Body of pancreas (tissue), 4 donors: Measurements from ENCODE around the gene UNC5A. TPM values are rescaled to one million over a fixed set of nuclear protein-coding genes. Genes with fewer than 3 reads are reported as not detected.

ENCODE experiments used
- ATAC-seq: fragments of 150-250 bp; one replicate; pipeline ENCODE4 v1.9.1; 2016
- DNase-seq, 4 donors: peaks; one replicate each; pipeline ENCODE4 v3.0.0-alpha.2; 2019
- H3K27ac ChIP-seq, 4 donors: fragments of 200-600 bp; sonication (generic); 1 replicate in 3 of 4; 2 replicates in 1 of 4; pipeline versions ENCODE4 v1.5.1 to v1.6.1; 2016 to 2019; ENCODE audit warnings: mild to moderate bottlenecking in 1 of 4, mixed read lengths in 1 of 4, moderate library complexity in 1 of 4
- H3K27me3 ChIP-seq, 2 donors: fragments of 200-600 bp; sonication (generic); one replicate each; pipeline ENCODE4 v1.6.0; 2016; ENCODE audit warnings: mild to moderate bottlenecking in 1 of 2
- H3K36me3 ChIP-seq, 2 donors: fragments of 200-600 bp; sonication (generic); replicated peaks in 1 of 2; 2 replicates each; pipeline ENCODE4 v1.5.1; 2016; ENCODE audit warnings: low read depth in 2 of 2; ENCODE audit not compliant: insufficient read depth in 1 of 2
- H3K4me1 ChIP-seq: fragments of 200-600 bp; sonication (generic); one replicate; pipeline ENCODE4 v1.6.0; 2016
- H3K4me3 ChIP-seq, 2 donors: fragments of 200-600 bp; sonication (generic); 1 replicate in 1 of 2; 2 replicates in 1 of 2; pipeline ENCODE4 v1.5.1; 2016 to 2019
- H3K9me3 ChIP-seq, 3 donors: fragments of 200-600 bp; sonication (generic); 1 replicate in 2 of 3; 2 replicates in 1 of 3; pipeline ENCODE4 v1.5.1; 2016
- CTCF ChIP-seq, 7 experiments: fragments of 450-650 bp in 4 of 7; fragments of 200-600 bp in 3 of 7; sonication (generic) in 3 of 7; IDR thresholded peaks; one replicate each; pipeline ENCODE4 v1.5.1; 2016 to 2019; ENCODE audit warnings: antibody characterized with exemption in 7 of 7
- POLR2A ChIP-seq, 3 donors: fragments of 450-650 bp; IDR thresholded peaks; one replicate each; pipeline ENCODE4 v1.6.1; 2016; ENCODE audit warnings: antibody characterized with exemption in 3 of 3, mild to moderate bottlenecking in 2 of 3
- WGBS, 2 donors: methylation state at CpG; one replicate each; pipeline ENCODE4 v1.1.5; 2017; 5-methylcytosine and 5-hydroxymethylcytosine counted together
- intact Hi-C: fragments of 100-400 bp; cut with DNase I; formaldehyde crosslinking; loops from one replicate; pipeline ENCODE4 v1.15.1; 2023
- total RNA-seq, 2 donors: library from RNA; depleted of rRNA; stranded (reverse); fragments of >200 nt; gene quantifications; one replicate each; pipeline ENCODE4 v1.1.0, GENCODE V29; 2016

The UNC5A gene
- total RNA-seq, 2 donors from 2014 or later, result 0.52 to 0.66 TPM

GRCh38 chr5:176902102-176902814, 91.9 kb downstream of the UNC5A start:
- Histone ChIP-seq H3K9me3 (no peaks in the 10 kb centered on the region), H3K27ac (no peak overlapping the region), H3K36me3 (peaks cover 4 to 23% of the 10 kb centered on the region in 2 donors), H3K27me3 (no peaks in the 10 kb centered on the region), H3K4me1 (no peaks in the 10 kb centered on the region), H3K4me3 (no peak overlapping the region)
- TF ChIP-seq CTCF (IDR thresholded peaks at IDR 0.05) (no peak), POLR2A (IDR thresholded peaks at IDR 0.05) (no peak)
- DNase-seq (no peak), ATAC-seq (no peak)
- intact Hi-C loops, result no loop called here
- 86 to 90% methylated on average over 6 of the region's 6 CpGs for WGBS, 2 donors

GRCh38 chr5:176902911-176903664, 92.7 kb downstream of the UNC5A start:
- intact Hi-C loops, result no loop called here
- ATAC-seq, result no peak
- DNase-seq, result no peak
- H3K27me3 ChIP-seq, result no peaks in the 10 kb centered on the region
- H3K4me1 ChIP-seq, result no peaks in the 10 kb centered on the region
- H3K36me3 ChIP-seq, result peaks cover 4 to 23% of the 10 kb centered on the region in 2 donors
- TF ChIP-seq CTCF (IDR thresholded peaks at IDR 0.05) (no peak), POLR2A (IDR thresholded peaks at IDR 0.05) (no peak)
- H3K9me3 ChIP-seq, result no peaks in the 10 kb centered on the region
- no peak overlapping the region for H3K27ac ChIP-seq
- WGBS, 2 donors, result 84 to 90% methylated on average over 5 of the region's 5 CpGs
- no peak overlapping the region for H3K4me3 ChIP-seq

DNA sequence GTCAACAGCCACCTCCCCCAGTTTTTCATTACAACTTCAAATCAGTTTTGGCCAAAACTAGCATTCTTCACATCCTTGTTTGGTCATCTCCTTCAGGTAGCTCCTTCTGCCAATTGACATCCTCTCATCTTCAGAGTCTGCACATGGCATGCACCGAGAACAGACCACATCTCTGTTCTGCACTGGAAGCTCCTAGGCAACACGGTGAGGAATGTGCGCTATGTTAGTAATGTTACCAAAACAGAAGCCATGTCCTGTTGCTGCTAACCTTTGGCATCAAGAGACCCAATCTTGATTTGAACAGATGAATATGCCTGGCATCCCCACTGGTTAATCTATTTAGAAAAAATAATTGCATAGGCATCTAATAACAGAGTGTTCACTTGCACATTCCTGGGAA, 93.9 kb downstream of the UNC5A start:
- WGBS, 2 donors, result 92 to 94% methylated on average over 3 of the region's 3 CpGs
- no peak for TF ChIP-seq POLR2A (IDR thresholded peaks at IDR 0.05)
- H3K27ac ChIP-seq, result no peak overlapping the region
- no peaks in the 10 kb centered on the region for H3K27me3 ChIP-seq
- intact Hi-C loops, result no loop called here
- H3K4me3 ChIP-seq, result no peak overlapping the region
- H3K4me1 ChIP-seq, result no peaks in the 10 kb centered on the region
- no peak for ATAC-seq
- DNase-seq, result no peak
- peaks cover 4 to 27% of the 10 kb centered on the region in 2 donors for H3K36me3 ChIP-seq
- no peaks in the 10 kb centered on the region for H3K9me3 ChIP-seq

DNA sequence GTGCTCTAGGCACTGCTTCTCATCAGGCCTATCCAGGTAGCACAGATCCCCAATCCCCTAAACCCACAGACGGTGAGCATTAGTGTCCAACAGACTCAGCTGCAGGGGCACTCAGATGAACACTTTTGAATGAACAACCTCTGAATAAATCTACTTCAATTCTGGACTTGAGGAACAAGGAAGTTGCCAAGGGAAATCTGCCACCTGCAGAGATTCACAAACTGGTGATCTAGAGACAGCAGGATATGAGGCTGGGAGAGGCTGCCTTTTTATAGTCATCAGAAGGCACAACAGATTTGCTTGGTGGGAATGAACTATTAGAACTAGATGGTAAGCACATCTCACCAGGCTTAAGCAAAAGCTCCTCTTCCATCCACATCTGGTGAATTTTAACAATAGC, 95.8 kb downstream of the UNC5A start:
- Histone ChIP-seq H3K4me1 (no peaks in the 10 kb centered on the region), H3K4me3 (no peak overlapping the region), H3K9me3 (no peaks in the 10 kb centered on the region), H3K27ac (no peak overlapping the region), H3K36me3 (peaks cover 4 to 27% of the 10 kb centered on the region in 2 donors), H3K27me3 (no peaks in the 10 kb centered on the region)
- DNase-seq (no peak), ATAC-seq (no peak)
- TF ChIP-seq CTCF (IDR thresholded peaks at IDR 0.05), result no peak
- TF ChIP-seq POLR2A (IDR thresholded peaks at IDR 0.05), result no peak
- intact Hi-C loops, result no loop called here
- 84 to 88% methylated on average over 1 of the region's 1 CpG for WGBS, 2 donors

GRCh38 chr5:176906796-176907195, 96.4 kb downstream of the UNC5A start:
- intact Hi-C loops, result no loop called here
- Histone ChIP-seq H3K36me3 (peaks cover 4 to 29% of the 10 kb centered on the region in 2 donors), H3K4me1 (no peaks in the 10 kb centered on the region), H3K9me3 (no peaks in the 10 kb centered on the region), H3K27ac (no peak overlapping the region), H3K27me3 (no peaks in the 10 kb centered on the region), H3K4me3 (no peak overlapping the region)
- TF ChIP-seq POLR2A (IDR thresholded peaks at IDR 0.05) (no peak), CTCF (IDR thresholded peaks at IDR 0.05) (no peak)
- DNase-seq (no peak), ATAC-seq (no peak)
- WGBS, 2 donors, result 79 to 80% methylated on average over 3 of the region's 3 CpGs
